ENCODE data around the gene CREB3L4. TPM values are rescaled to one million over a fixed set of nuclear protein-coding genes. Genes with fewer than 3 reads are reported as not detected.

CREB3L4 gene
- total and polyA plus RNA-seq, 2 of the 13 experiments (the other 11 are each of a cell fraction or from before 2014, with no cell fraction given), result 9.9 to 18.7 TPM

GRCh38 chr1:153922972-153923925 lies 44.5 kb upstream of the CREB3L4 start, which contains the start of gene GATAD2B (continued):
- TF ChIP-seq SPEN (CRISPR knock-in tag; IDR thresholded peaks at IDR 0.05; ENCODE audit: low read depth) (peak; percentile 87; the same call in 1 of the 2 replicates), NR2F6 (IDR thresholded peaks at IDR 0.05) (no peak; the same call in 1 of the 2 replicates), NR2F6 (CRISPR knock-in tag; IDR thresholded peaks at IDR 0.05) (peak; percentile 33; the same call in 1 of the 2 replicates), ZNF362 (CRISPR knock-in tag; IDR thresholded peaks at IDR 0.05; ENCODE audit: borderline replicate concordance) (peak; percentile 60; the same call in 1 of the 2 replicates), ZNF121 (CRISPR knock-in tag; IDR thresholded peaks at IDR 0.05) (0 out of 2 replicates have a peak, but pooled peaks have one; percentile 18), ZNF580 (CRISPR knock-in tag; IDR thresholded peaks at IDR 0.05; ENCODE audit: borderline replicate concordance, low read depth) (peak; percentile 68; the same call in 1 of the 2 replicates), THAP9 (CRISPR knock-in tag; IDR thresholded peaks at IDR 0.05; ENCODE audit: borderline replicate concordance) (peak; percentile 72; the same call in 1 of the 2 replicates), CEBPZ (IDR thresholded peaks at IDR 0.05; ENCODE audit: low read length) (peak; percentile 65), ZNF687 (CRISPR knock-in tag; IDR thresholded peaks at IDR 0.05) (peak; percentile 55), DMTF1 (CRISPR knock-in tag; IDR thresholded peaks at IDR 0.05) (peak; percentile 99), FOXM1 (CRISPR knock-in tag; IDR thresholded peaks at IDR 0.05) (no peak), ZNF644 (CRISPR knock-in tag; IDR thresholded peaks at IDR 0.05; ENCODE audit: low read depth) (no peak)

All from HepG2 (cell line).